ENCODE results near the gene PPP1R2C. TPM values are rescaled to one million over a fixed set of nuclear protein-coding genes. Genes with fewer than 3 reads are reported as not detected.

PPP1R2C gene
- total and polyA plus RNA-seq, 2 experiments from 2014 or later, result not detected

- TF ChIP-seq CTCF (conservative IDR thresholded peaks at IDR 0.05; ENCODE audit: low read depth in 2 of 2) (no peak), REST (IDR thresholded peaks at IDR 0.05; ENCODE audit: unreplicated experiment) (no peak), STAT1 (IDR thresholded peaks at IDR 0.05; ENCODE audit: unreplicated experiment) (no peak)
Observed at GRCh38 chrX:42772874-42773273, 5.1 kb downstream of the PPP1R2C start (continued).

GRCh38 chrX:42771506-42772335, 6.2 kb downstream of the PPP1R2C start:
- Histone ChIP-seq H3K4me2 (no peak overlapping the region), H3K36me3 (ENCODE audit: insufficient read depth) (no peaks in the 10 kb centered on the region), H3K79me2 (replicated peaks; ENCODE audit: insufficient read depth) (no peaks in the 10 kb centered on the region), H4K20me1 (replicated peaks; ENCODE audit: insufficient read depth) (no peaks in the 10 kb centered on the region), H3K4me1 (ENCODE audit: insufficient read depth) (no peaks in the 10 kb centered on the region), H3K9me2 (ENCODE audit: insufficient read depth) (no peaks in the 10 kb centered on the region; the same call in none of the 2 replicates), H2AFZ (no peak overlapping the region), H3F3A (replicated peaks; ENCODE audit: low read depth) (no peaks in the 10 kb centered on the region), H3K27ac (ENCODE audit: low read depth) (no peak overlapping the region), H3K4me3 (no peak overlapping the region), H3K27me3 (ENCODE audit: insufficient read depth) (no peaks in the 10 kb centered on the region)
- DNase-seq (ENCODE audit: low spot score), result no peak
- Mint-ChIP-seq H3K27me3 (ENCODE audit: insufficient read depth, low read depth, poor library complexity) (no peaks in the 10 kb centered on the region), H3K27ac (no peak overlapping the region), H3K4me1 (peaks cover 5% of the 10 kb centered on the region; the same call in 2 of the 3 replicates), H3K4me3 (no peak overlapping the region), H3K36me3 (ENCODE audit: low read depth) (peaks cover 15% of the 10 kb centered on the region; the same call in 2 of the 3 replicates), H3K9me3 (peaks cover 12% of the 10 kb centered on the region)
- ATAC-seq, result no peak
- TF ChIP-seq POLR2AphosphoS5 (IDR thresholded peaks at IDR 0.05; ENCODE audit: low read depth) (no peak), ETS1 (IDR thresholded peaks at IDR 0.05) (no peak), EZH2phosphoT487 (IDR thresholded peaks at IDR 0.05; ENCODE audit: unreplicated experiment) (no peak), CREB1 (CRISPR knock-in tag; IDR thresholded peaks at IDR 0.05; ENCODE audit: low read depth) (no peak), ZNF331 (CRISPR knock-in tag; IDR thresholded peaks at IDR 0.05; ENCODE audit: low read depth) (no peak), EZH2 (IDR thresholded peaks at IDR 0.05; ENCODE audit: low read depth, unreplicated experiment) (no peak), ZNF114 (CRISPR knock-in tag; IDR thresholded peaks at IDR 0.05) (no peak), NANOG (IDR thresholded peaks at IDR 0.05; ENCODE audit: borderline replicate concordance) (no peak), STAT1 (IDR thresholded peaks at IDR 0.05; ENCODE audit: unreplicated experiment) (no peak), REST (IDR thresholded peaks at IDR 0.05; ENCODE audit: unreplicated experiment) (no peak), JUNB (IDR thresholded peaks at IDR 0.05; ENCODE audit: unreplicated experiment) (no peak), CTCF (conservative IDR thresholded peaks at IDR 0.05; ENCODE audit: low read depth in 2 of 2) (no peak)
